Measurements from ENCODE around the gene OGDHL. TPM values are rescaled to one million over a fixed set of nuclear protein-coding genes. Genes with fewer than 3 reads are reported as not detected.

The OGDHL gene
- total RNA-seq, 1 experiment from 2014 or later = 21.4 TPM

DNA sequence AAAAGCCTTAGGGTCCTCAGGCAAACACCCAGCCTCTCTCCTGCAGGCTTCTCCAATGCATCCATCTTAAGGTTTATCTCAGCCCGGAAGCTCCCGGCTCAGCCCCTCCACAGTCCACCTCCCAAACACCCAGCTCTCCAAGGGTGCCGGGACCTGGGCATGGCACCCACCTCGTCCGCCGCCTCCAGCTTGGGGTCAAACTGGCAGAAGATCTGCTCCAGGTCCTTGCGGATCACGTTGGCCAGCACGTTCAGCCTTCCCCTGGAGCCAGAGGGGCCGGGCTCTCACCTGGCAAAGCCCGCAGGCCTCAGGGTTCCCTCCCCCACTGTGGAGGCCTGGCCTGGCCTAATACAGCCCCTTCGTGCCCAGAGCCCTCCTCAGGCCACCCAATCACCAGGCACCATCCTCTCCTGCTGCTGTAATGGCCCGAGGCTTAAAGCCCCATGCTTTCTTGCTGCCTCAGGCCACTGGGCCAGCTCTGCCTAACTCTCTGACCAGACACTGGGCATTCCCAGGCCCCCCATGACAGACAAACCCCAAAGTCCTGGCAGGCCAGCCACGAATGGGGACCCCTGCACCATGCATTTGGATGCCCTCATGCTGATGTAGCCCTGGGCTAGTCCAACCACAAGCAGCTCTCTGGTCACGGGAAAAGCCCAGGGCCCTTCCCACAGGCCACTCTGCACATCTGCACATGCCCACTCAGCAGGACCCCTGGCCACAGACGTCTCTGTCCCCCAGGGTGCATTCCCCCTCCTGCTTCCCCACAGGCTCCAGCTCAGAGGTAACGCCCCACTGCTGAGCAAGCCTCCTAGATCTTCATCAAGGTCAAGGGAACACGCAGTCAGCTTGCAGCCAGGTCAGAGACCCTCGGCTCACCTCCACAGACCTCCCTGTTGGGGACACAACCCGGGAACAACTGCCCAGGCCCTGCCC is 12.3 kb downstream of the OGDHL start:
- 0 out of 2 replicates have a peak, but pooled peaks cover 1% of the 10 kb centered on the region for H3K36me3 ChIP-seq (ENCODE audit: control insufficient read depth, insufficient read depth, low read length)
- no peaks in the 10 kb centered on the region for H3K27me3 ChIP-seq (replicated peaks; ENCODE audit: control insufficient read depth, insufficient read depth, low read length)
- H3K27ac Mint-ChIP-seq (ENCODE audit: unreplicated experiment) = no peak overlapping the region
- no peaks in the 10 kb centered on the region for H3K4me1 ChIP-seq
- H3K4me3 ChIP-seq (ENCODE audit: low read depth, low read length) = no peak overlapping the region
- H3K9me3 ChIP-seq = no peaks in the 10 kb centered on the region
- CTCF ChIA-PET = no interaction called here
- H3K27me3 Mint-ChIP-seq (ENCODE audit: insufficient read depth, unreplicated experiment) = no peaks in the 10 kb centered on the region
- BruUV-seq (replicated peaks) = no TSS peak
- no peaks in the 10 kb centered on the region for H3K4me1 Mint-ChIP-seq (ENCODE audit: low read depth, unreplicated experiment)
- no peaks in the 10 kb centered on the region for H3K9me3 Mint-ChIP-seq (ENCODE audit: unreplicated experiment)
- POLR2A ChIA-PET = no interaction called here
- intact Hi-C loops (cut with micrococcal nuclease; ENCODE audit: unreplicated experiment) = no loop called here
- H3K4me3 Mint-ChIP-seq (ENCODE audit: unreplicated experiment) = no peak overlapping the region
- TF ChIP-seq, protein P1, sequence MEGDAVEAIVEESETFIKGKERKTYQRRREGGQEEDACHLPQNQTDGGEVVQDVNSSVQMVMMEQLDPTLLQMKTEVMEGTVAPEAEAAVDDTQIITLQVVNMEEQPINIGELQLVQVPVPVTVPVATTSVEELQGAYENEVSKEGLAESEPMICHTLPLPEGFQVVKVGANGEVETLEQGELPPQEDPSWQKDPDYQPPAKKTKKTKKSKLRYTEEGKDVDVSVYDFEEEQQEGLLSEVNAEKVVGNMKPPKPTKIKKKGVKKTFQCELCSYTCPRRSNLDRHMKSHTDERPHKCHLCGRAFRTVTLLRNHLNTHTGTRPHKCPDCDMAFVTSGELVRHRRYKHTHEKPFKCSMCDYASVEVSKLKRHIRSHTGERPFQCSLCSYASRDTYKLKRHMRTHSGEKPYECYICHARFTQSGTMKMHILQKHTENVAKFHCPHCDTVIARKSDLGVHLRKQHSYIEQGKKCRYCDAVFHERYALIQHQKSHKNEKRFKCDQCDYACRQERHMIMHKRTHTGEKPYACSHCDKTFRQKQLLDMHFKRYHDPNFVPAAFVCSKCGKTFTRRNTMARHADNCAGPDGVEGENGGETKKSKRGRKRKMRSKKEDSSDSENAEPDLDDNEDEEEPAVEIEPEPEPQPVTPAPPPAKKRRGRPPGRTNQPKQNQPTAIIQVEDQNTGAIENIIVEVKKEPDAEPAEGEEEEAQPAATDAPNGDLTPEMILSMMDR (IDR thresholded peaks at IDR 0.05; ENCODE audit: insufficient read depth in 1 of 2, low read depth in 1 of 2, low read length in 1 of 2, severe bottlenecking in 1 of 2, unreplicated experiment in 1 of 2) = no peak
- peak in 1 of 2 experiments; percentile 35 for DNase-seq
- H3K36me3 Mint-ChIP-seq (ENCODE audit: insufficient read depth, unreplicated experiment) = peaks cover 6% of the 10 kb centered on the region

DNA sequence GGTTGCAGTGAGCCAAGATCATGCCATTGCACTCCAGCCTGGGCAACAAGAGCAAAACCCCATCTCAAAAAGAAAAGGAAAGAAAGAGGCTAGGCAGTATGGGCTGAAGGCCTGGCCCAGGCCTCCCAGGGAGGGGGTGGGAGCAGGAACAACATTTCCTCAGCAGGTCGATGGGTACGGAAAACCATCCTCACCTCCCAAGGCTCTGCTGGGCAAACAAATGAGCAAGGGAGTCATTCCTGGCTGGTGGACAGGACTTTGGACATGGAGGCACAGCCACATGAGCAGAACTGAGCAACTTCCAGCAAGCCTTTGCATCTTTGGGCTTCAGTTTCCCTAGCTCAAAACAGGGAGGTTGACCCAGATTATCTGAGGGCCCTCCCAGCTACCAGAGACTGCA is 13.0 kb downstream of the OGDHL start:
- POLR2A ChIA-PET = no interaction called here
- H3K4me1 ChIP-seq = no peaks in the 10 kb centered on the region
- TF ChIP-seq, protein P1 (IDR thresholded peaks at IDR 0.05; ENCODE audit: insufficient read depth in 1 of 2, low read depth in 1 of 2, low read length in 1 of 2, severe bottlenecking in 1 of 2, unreplicated experiment in 1 of 2) = no peak
- H3K36me3 Mint-ChIP-seq (ENCODE audit: insufficient read depth, unreplicated experiment) = peaks cover 6% of the 10 kb centered on the region
- no peaks in the 10 kb centered on the region for H3K9me3 Mint-ChIP-seq (ENCODE audit: unreplicated experiment)
- CTCF ChIA-PET = no interaction called here
- no TSS peak for BruUV-seq (replicated peaks)
- H3K4me1 Mint-ChIP-seq (ENCODE audit: low read depth, unreplicated experiment) = no peaks in the 10 kb centered on the region
- H3K27me3 Mint-ChIP-seq (ENCODE audit: insufficient read depth, unreplicated experiment) = no peaks in the 10 kb centered on the region
- no peak overlapping the region for H3K4me3 Mint-ChIP-seq (ENCODE audit: unreplicated experiment)
- no peaks in the 10 kb centered on the region for H3K9me3 ChIP-seq
- H3K27me3 ChIP-seq (replicated peaks; ENCODE audit: control insufficient read depth, insufficient read depth, low read length) = no peaks in the 10 kb centered on the region
- DNase-seq = peak in 1 of 2 experiments; percentile 22
- 0 out of 2 replicates have a peak, but pooled peaks cover 1% of the 10 kb centered on the region for H3K36me3 ChIP-seq (ENCODE audit: control insufficient read depth, insufficient read depth, low read length)
- H3K27ac Mint-ChIP-seq (ENCODE audit: unreplicated experiment) = no peak overlapping the region
- intact Hi-C loops (cut with micrococcal nuclease; ENCODE audit: unreplicated experiment) = no loop called here
- H3K4me3 ChIP-seq (ENCODE audit: low read depth, low read length) = no peak overlapping the region

DNA sequence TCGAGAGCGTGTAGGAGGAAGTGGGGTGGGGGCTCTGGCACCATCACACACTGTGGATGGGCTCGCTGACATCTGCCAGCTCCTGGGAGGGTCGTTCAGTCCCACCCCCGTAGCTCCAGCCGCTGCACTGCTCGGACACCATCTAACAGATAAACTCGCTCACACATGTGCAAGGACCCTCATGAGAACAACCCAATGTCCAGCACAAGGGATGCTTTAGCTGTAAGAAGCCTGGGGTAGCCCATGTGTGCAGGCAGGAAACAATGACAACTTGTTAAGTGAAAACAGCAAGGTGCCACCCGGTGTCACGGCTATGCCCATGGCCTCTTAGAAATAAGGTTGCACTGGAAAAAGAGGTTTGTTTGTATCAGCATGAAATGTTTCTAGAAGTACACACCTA is 14.1 kb downstream of the OGDHL start:
- 0 out of 2 replicates have a peak, but pooled peaks cover 1% of the 10 kb centered on the region for H3K36me3 ChIP-seq (ENCODE audit: control insufficient read depth, insufficient read depth, low read length)
- Mint-ChIP-seq H3K36me3 (ENCODE audit: insufficient read depth, unreplicated experiment) (peaks cover 6% of the 10 kb centered on the region), H3K4me1 (ENCODE audit: low read depth, unreplicated experiment) (no peaks in the 10 kb centered on the region), H3K27ac (ENCODE audit: unreplicated experiment) (no peak overlapping the region), H3K4me3 (ENCODE audit: unreplicated experiment) (no peak overlapping the region), H3K9me3 (ENCODE audit: unreplicated experiment) (no peaks in the 10 kb centered on the region), H3K27me3 (ENCODE audit: insufficient read depth, unreplicated experiment) (no peaks in the 10 kb centered on the region)
- no peak for DNase-seq
- TF ChIP-seq, protein P1 (IDR thresholded peaks at IDR 0.05; ENCODE audit: insufficient read depth in 1 of 2, low read depth in 1 of 2, low read length in 1 of 2, severe bottlenecking in 1 of 2, unreplicated experiment in 1 of 2) = no peak
- intact Hi-C loops (cut with micrococcal nuclease; ENCODE audit: unreplicated experiment) = no loop called here
- CTCF ChIA-PET = interaction anchor here (0.6 to 0.8 kb wide), 2 partner anchors 56 to 759 kb away, joined by 3 to 9 read pairs; no protein-coding TSS in a partner anchor
- no peaks in the 10 kb centered on the region for H3K4me1 ChIP-seq
- no peaks in the 10 kb centered on the region for H3K9me3 ChIP-seq
- BruUV-seq (replicated peaks) = no TSS peak
- POLR2A ChIA-PET = no interaction called here
- H3K4me3 ChIP-seq (ENCODE audit: low read depth, low read length) = no peak overlapping the region
- no peaks in the 10 kb centered on the region for H3K27me3 ChIP-seq (replicated peaks; ENCODE audit: control insufficient read depth, insufficient read depth, low read length)
